NCI-H1930 (cell line): ENCODE measurements around the gene ATP5F1D.

Experiments
- DNase-seq, 2 experiments: peaks; one replicate each; lab custom pipeline; 2025; lab: John Stamatoyannopoulos, UW

The ATP5F1D gene

GRCh38 chr19:1283207-1283916 is 41.8 kb downstream of the ATP5F1D start:
- no peak for DNase-seq

GRCh38 chr19:1283917-1284292 is 42.4 kb downstream of the ATP5F1D start:
- DNase-seq = no peak

- no peak for DNase-seq
Observed at GRCh38 chr19:1284293-1284978, 42.9 kb downstream of the ATP5F1D start.

GRCh38 chr19:1284979-1285736 is 43.6 kb downstream of the ATP5F1D start:
- no peak for DNase-seq

- DNase-seq = no peak
Observed at GRCh38 chr19:1285737-1286360, 44.3 kb downstream of the ATP5F1D start, which contains the start of gene EFNA2. Gene EFNA2 (plus strand): TSS chr19:1285873. CDS start chr19:1286169, 296 bp downstream.

- no peak for DNase-seq
Observed at GRCh38 chr19:1286487-1287353, 45.2 kb downstream of the ATP5F1D start.

- no peak for DNase-seq
Observed at GRCh38 chr19:1287354-1288225, 46.0 kb downstream of the ATP5F1D start.

- DNase-seq = no peak
Observed at GRCh38 chr19:1288226-1288612, 46.7 kb downstream of the ATP5F1D start.

GRCh38 chr19:1288833-1289685 is 47.5 kb downstream of the ATP5F1D start:
- no peak for DNase-seq

- no peak for DNase-seq
Observed at GRCh38 chr19:1289686-1290025, 48.1 kb downstream of the ATP5F1D start.

- DNase-seq = no peak
Observed at GRCh38 chr19:1290196-1290702, 48.7 kb downstream of the ATP5F1D start.

- DNase-seq = no peak
Observed at GRCh38 chr19:1290703-1291651, 49.4 kb downstream of the ATP5F1D start.

GRCh38 chr19:1291761-1292418 is 50.3 kb downstream of the ATP5F1D start:
- no peak for DNase-seq

GRCh38 chr19:1292419-1293151 is 51.0 kb downstream of the ATP5F1D start:
- DNase-seq = no peak

GRCh38 chr19:1293782-1294604 is 52.4 kb downstream of the ATP5F1D start:
- DNase-seq = no peak
